Calu3 (cell line): ENCODE results near the gene SLC9A5. TPM values are rescaled to one million over a fixed set of nuclear protein-coding genes. Genes with fewer than 3 reads are reported as not detected.
A peak's percentile ranks its signal among the peaks of the same experiment; 100 is the strongest.

Source experiments
- BruUV-seq: library from RNA; stranded (reverse); fragments of 400-500 nt; replicated peaks from 2 replicates; lab custom pipeline; 2021; lab: Mats Ljungman, UMichigan
- CTCF ChIA-PET: fragments of 300-600 bp; sonication (Branson Sonifier 250); formaldehyde crosslinking; loops from one replicate; lab custom pipeline; 2022; ENCODE audit warnings: antibody characterized with exemption; lab: Charles Lee
- DNase-seq: peaks from one replicate; pipeline ENCODE4 v3.0.0; 2022
- H3K27ac Mint-ChIP-seq: one replicate; pipeline ENCODE4 v1.8.0; 2022; ENCODE audit warnings: mixed read lengths; ENCODE audit not compliant: unreplicated experiment
- H3K27me3 Mint-ChIP-seq: one replicate; pipeline ENCODE4 v1.8.0; 2022; ENCODE audit warnings: mixed read lengths; ENCODE audit not compliant: unreplicated experiment
- H3K36me3 Mint-ChIP-seq: one replicate; pipeline ENCODE4 v1.8.0; 2022; ENCODE audit warnings: mild to moderate bottlenecking, moderate library complexity, mixed read lengths; ENCODE audit not compliant: insufficient read depth, unreplicated experiment
- H3K4me1 Mint-ChIP-seq: one replicate; pipeline ENCODE4 v1.8.0; 2022; ENCODE audit warnings: mild to moderate bottlenecking, low read depth, mixed read lengths; ENCODE audit not compliant: unreplicated experiment
- H3K4me3 Mint-ChIP-seq: one replicate; pipeline ENCODE4 v1.8.0; 2022; ENCODE audit warnings: mild to moderate bottlenecking, low read depth, moderate library complexity, mixed read lengths; ENCODE audit not compliant: unreplicated experiment
- H3K9me3 Mint-ChIP-seq: one replicate; pipeline ENCODE4 v1.8.0; 2022; ENCODE audit warnings: low read depth, mixed read lengths; ENCODE audit not compliant: unreplicated experiment
- CTCF ChIP-seq: fragments of 200-600 bp; IDR thresholded peaks from one replicate; pipeline ENCODE4 v1.8.0; 2022; ENCODE audit warnings: antibody characterized with exemption; ENCODE audit not compliant: unreplicated experiment
- intact Hi-C: fragments of 100-400 bp; cut with micrococcal nuclease; formaldehyde crosslinking; loops from one replicate; pipeline ENCODE4 v1.10.0; 2022; ENCODE audit not compliant: unreplicated experiment
- total RNA-seq: library from RNA; stranded (reverse); gene quantifications from 2 replicates; pipeline ENCODE4 v1.2.3, GENCODE V29; 2022

SLC9A5 gene
- total RNA-seq, 1 experiment from 2014 or later, result 2.4 TPM

- no peak overlapping the region for H3K27ac Mint-ChIP-seq
- no TSS peak for BruUV-seq
- H3K9me3 Mint-ChIP-seq, result no peaks in the 10 kb centered on the region
- CTCF ChIA-PET, result no interaction called here
- H3K36me3 Mint-ChIP-seq, result peaks cover 80% of the 10 kb centered on the region
- H3K4me1 Mint-ChIP-seq, result no peaks in the 10 kb centered on the region
- no peaks in the 10 kb centered on the region for H3K27me3 Mint-ChIP-seq
- DNase-seq, result no peak
- intact Hi-C loops, result no loop called here
- no peak for TF ChIP-seq CTCF
- H3K4me3 Mint-ChIP-seq, result no peak overlapping the region
Observed at GRCh38 chr16:67234180-67234597, 14.6 kb upstream of the SLC9A5 start.

DNA sequence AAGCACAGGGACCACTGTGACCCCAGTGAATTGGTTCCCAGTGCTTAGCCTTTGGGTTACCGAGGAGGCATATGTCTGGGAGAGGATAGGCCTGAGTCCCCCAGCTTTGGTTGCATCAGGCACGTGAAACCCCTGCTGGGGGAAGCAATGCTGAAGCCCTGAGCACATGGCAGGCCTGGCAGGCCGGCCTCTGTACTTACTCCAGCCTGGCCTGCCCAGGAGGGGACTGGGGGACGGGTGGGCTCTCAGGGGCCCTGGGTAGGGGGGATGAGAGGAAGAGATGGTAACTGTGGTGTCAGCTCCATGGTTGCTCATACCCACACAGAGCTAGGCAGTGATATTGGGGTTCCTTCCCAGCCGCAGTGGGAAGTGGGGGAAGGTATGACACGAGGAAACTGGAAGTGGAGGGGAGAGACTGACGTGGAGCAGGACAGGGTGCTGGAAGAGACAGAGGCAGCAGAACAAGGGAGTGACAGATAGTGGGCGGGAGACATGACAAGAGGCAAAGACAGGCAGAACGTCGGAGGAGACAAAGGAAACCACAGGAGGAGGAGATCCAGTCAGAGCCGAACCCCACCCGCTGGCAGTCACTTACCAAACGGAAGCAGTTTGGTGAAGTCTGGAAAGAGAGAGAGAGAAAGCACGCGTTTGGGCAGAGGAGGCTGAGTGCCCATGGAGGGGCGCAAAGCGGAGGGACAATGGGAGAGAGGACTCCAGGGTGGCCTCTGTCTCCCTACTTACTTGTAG, 12.8 kb upstream of the SLC9A5 start:
- no peak for DNase-seq
- intact Hi-C loops, result no loop called here
- no TSS peak for BruUV-seq
- no peaks in the 10 kb centered on the region for H3K9me3 Mint-ChIP-seq
- no peak for TF ChIP-seq CTCF
- peaks cover 62% of the 10 kb centered on the region for H3K36me3 Mint-ChIP-seq
- H3K27me3 Mint-ChIP-seq, result no peaks in the 10 kb centered on the region
- H3K27ac Mint-ChIP-seq, result peak overlapping the region; percentile 51
- CTCF ChIA-PET, result interaction anchor here (0.6 to 1.7 kb wide), 3 partner anchors 9 to 289 kb away, joined by 3 to 4 read pairs (median 4); partner anchors contain the start of gene TMEM208
- H3K4me1 Mint-ChIP-seq, result peaks cover under 1% of the 10 kb centered on the region
- H3K4me3 Mint-ChIP-seq, result no peak overlapping the region

DNA sequence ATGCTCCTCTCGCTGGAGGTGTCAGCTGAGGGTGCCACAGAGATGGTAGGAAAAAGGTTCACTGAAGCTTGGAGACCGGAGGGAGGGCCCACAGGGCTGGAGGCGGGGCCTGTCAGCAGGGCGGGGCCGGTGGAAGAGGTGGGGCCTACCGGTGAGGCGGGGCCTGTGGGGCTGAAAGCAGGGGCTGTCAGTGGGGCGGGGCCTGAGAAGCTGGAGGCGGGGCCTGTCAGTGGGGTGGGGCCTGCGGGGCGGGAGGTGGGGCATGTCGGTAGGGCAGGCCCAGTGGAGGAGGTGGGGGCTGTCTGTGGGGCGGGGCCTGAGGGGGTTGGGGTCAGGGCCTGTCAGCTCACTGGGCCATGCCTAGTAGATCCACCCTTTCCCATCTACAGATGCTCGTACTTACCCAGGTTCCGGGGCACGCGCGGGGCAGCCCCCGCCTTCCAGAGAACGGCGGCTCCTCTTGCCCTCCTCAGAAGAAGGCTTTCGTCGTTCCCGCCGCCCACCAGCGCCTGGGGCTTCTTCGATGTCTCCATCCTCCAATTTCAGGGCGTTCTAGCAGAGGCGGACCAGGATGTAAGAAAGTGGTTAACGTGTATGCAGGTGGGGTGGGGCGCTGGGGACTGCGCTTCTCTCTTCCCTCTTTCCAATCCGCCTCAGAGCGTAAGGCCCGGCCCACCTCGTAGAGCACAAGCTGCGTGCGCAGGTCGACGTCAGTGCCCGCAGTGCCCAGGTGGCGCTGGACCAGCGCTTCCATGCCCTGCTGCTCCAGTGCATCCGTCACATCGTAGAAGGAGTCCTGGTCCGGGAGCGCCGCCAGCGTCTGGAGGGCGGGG, 12.0 kb upstream of the SLC9A5 start:
- Mint-ChIP-seq H3K27ac (peak overlapping the region; percentile 51), H3K9me3 (no peaks in the 10 kb centered on the region), H3K4me1 (peaks cover 9% of the 10 kb centered on the region), H3K4me3 (no peak overlapping the region), H3K27me3 (no peaks in the 10 kb centered on the region), H3K36me3 (peaks cover 54% of the 10 kb centered on the region)
- TF ChIP-seq CTCF, result no peak
- CTCF ChIA-PET, result interaction anchor here (0.6 to 1.7 kb wide), 2 partner anchors 10 to 82 kb away, joined by 4 read pairs; partner anchors contain the start of gene TMEM208
- intact Hi-C loops, result no loop called here
- BruUV-seq, result no TSS peak
- DNase-seq, result peak; percentile 67

GRCh38 chr16:67237396-67238277, 11.1 kb upstream of the SLC9A5 start:
- H3K27me3 Mint-ChIP-seq, result no peaks in the 10 kb centered on the region
- CTCF ChIA-PET, result no interaction called here
- H3K27ac Mint-ChIP-seq, result no peak overlapping the region
- peaks cover 16% of the 10 kb centered on the region for H3K4me1 Mint-ChIP-seq
- H3K36me3 Mint-ChIP-seq, result peaks cover 51% of the 10 kb centered on the region
- no TSS peak for BruUV-seq
- H3K9me3 Mint-ChIP-seq, result no peaks in the 10 kb centered on the region
- no peak overlapping the region for H3K4me3 Mint-ChIP-seq
- no peak for DNase-seq
- intact Hi-C loops, result no loop called here
- no peak for TF ChIP-seq CTCF
